ENCODE results near the gene REV3L.

GRCh38 chr6:111524735-111525134, 41.7 kb upstream of the REV3L start:
- no peak for TF ChIP-seq RAD21 (CRISPR knock-in tag; IDR thresholded peaks at IDR 0.05)
- no peak for TF ChIP-seq NR2F1 (CRISPR knock-in tag; IDR thresholded peaks at IDR 0.05)
- TF ChIP-seq RXRB (CRISPR knock-in tag; IDR thresholded peaks at IDR 0.05; ENCODE audit: borderline replicate concordance): no peak
- TF ChIP-seq, protein P1, sequence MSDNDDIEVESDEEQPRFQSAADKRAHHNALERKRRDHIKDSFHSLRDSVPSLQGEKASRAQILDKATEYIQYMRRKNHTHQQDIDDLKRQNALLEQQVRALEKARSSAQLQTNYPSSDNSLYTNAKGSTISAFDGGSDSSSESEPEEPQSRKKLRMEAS (IDR thresholded peaks at IDR 0.05): no peak
- TF ChIP-seq, protein P2, sequence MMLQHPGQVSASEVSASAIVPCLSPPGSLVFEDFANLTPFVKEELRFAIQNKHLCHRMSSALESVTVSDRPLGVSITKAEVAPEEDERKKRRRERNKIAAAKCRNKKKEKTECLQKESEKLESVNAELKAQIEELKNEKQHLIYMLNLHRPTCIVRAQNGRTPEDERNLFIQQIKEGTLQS (CRISPR knock-in tag; IDR thresholded peaks at IDR 0.05): no peak
- TF ChIP-seq THAP7 (CRISPR knock-in tag; IDR thresholded peaks at IDR 0.05): no peak
- TF ChIP-seq ZNF12 (CRISPR knock-in tag; IDR thresholded peaks at IDR 0.05): no peak
- TF ChIP-seq RFX1 (IDR thresholded peaks at IDR 0.05): no peak
- TF ChIP-seq, protein P3, sequence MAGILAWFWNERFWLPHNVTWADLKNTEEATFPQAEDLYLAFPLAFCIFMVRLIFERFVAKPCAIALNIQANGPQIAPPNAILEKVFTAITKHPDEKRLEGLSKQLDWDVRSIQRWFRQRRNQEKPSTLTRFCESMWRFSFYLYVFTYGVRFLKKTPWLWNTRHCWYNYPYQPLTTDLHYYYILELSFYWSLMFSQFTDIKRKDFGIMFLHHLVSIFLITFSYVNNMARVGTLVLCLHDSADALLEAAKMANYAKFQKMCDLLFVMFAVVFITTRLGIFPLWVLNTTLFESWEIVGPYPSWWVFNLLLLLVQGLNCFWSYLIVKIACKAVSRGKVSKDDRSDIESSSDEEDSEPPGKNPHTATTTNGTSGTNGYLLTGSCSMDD (CRISPR knock-in tag; IDR thresholded peaks at IDR 0.05): no peak
- no peak for TF ChIP-seq ZNF776 (CRISPR knock-in tag; IDR thresholded peaks at IDR 0.05)
- TF ChIP-seq TIGD3 (CRISPR knock-in tag; IDR thresholded peaks at IDR 0.05; ENCODE audit: borderline replicate concordance): no peak
- no peak for TF ChIP-seq MAF1 (CRISPR knock-in tag; IDR thresholded peaks at IDR 0.05; ENCODE audit: borderline replicate concordance)

Data from HepG2 (cell line).